PFSK-1 (cell line): ENCODE results near the gene TRHDE.

Source experiments
- FOXP2 ChIP-seq: optimal IDR thresholded peaks from 2 replicates; pipeline ENCODE3; 2011; ENCODE audit warnings: borderline replicate concordance, control low read depth, inconsistent platforms; ENCODE audit not compliant: insufficient read depth; ENCODE audit errors: extremely low read length, extremely low read depth
- POLR2AphosphoS5 ChIP-seq: IDR thresholded peaks from 2 replicates; pipeline ENCODE4 v1.6.1; 2012; ENCODE audit warnings: low read depth, mild to moderate bottlenecking, control low read depth, low read length, moderate library complexity
- REST ChIP-seq, 2 experiments: IDR thresholded peaks; 2 replicates each; pipeline versions ENCODE4 v1.6.1 to v1.8.0; 2011 to 2012; ENCODE audit warnings: low read depth in 2 of 2, low read length in 2 of 2, control low read depth in 1 of 2, inconsistent platforms in 1 of 2, mild to moderate bottlenecking in 1 of 2, moderate library complexity in 1 of 2; ENCODE audit not compliant: insufficient read depth in 1 of 2
- SIN3A ChIP-seq: IDR thresholded peaks from 2 replicates; pipeline ENCODE4 v1.6.1; 2012; ENCODE audit warnings: mild to moderate bottlenecking, low read length, moderate library complexity, borderline replicate concordance; ENCODE audit not compliant: insufficient read depth
- TAF1 ChIP-seq: IDR thresholded peaks from 2 replicates; pipeline ENCODE4 v1.6.1; 2012; ENCODE audit warnings: low read length, control low read depth, borderline replicate concordance; ENCODE audit not compliant: insufficient read depth

Gene TRHDE

GRCh38 chr12:72699362-72699761, 427.2 kb downstream of the TRHDE start:
- no peak for TF ChIP-seq FOXP2
- TF ChIP-seq REST (IDR thresholded peaks at IDR 0.05; ENCODE audit: insufficient read depth in 1 of 2, low read depth in 2 of 2, low read length in 2 of 2) = no peak
- no peak for TF ChIP-seq SIN3A

GRCh38 chr12:72716221-72716620, 444.1 kb downstream of the TRHDE start:
- TF ChIP-seq SIN3A = no peak
- no peak for TF ChIP-seq REST (IDR thresholded peaks at IDR 0.05; ENCODE audit: insufficient read depth in 1 of 2, low read depth in 2 of 2, low read length in 2 of 2)
- no peak for TF ChIP-seq TAF1
- TF ChIP-seq POLR2AphosphoS5 = no peak
- no peak for TF ChIP-seq FOXP2

- TF ChIP-seq POLR2AphosphoS5 (no peak), REST (IDR thresholded peaks at IDR 0.05; ENCODE audit: insufficient read depth in 1 of 2, low read depth in 2 of 2, low read length in 2 of 2) (no peak), FOXP2 (no peak), SIN3A (no peak), TAF1 (no peak)
Measured at GRCh38 chr12:72717036-72717435, 444.9 kb downstream of the TRHDE start.
